GM12872 (cell line): ENCODE results near the gene SFMBT2.

Experiments used
- CTCF ChIP-seq: IDR thresholded peaks from 3 replicates; pipeline ENCODE4 v1.5.1; 2011; ENCODE audit warnings: low read depth, mild to moderate bottlenecking, low read length, moderate library complexity; ENCODE audit not compliant: insufficient read depth

The SFMBT2 gene

DNA sequence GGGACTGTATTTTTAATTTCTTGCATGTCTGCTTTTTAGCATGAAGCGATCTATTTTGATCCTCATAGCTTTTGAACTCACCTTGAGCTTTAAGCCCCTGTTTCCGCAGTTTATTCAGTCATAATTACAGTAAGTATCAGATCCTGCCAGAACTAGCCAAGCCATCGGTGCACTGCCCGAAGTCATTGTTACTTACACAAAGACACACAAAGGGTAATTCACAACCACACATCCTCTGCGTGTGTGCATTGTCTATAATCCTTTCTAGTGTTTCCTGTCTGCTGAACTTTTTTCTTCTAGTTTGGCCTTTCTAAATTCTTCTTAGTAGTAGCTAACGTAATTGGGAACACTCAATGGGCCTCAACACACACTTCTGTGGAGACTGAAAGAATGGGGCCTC lies 133.0 kb downstream of the SFMBT2 start:
- TF ChIP-seq CTCF = no peak

DNA sequence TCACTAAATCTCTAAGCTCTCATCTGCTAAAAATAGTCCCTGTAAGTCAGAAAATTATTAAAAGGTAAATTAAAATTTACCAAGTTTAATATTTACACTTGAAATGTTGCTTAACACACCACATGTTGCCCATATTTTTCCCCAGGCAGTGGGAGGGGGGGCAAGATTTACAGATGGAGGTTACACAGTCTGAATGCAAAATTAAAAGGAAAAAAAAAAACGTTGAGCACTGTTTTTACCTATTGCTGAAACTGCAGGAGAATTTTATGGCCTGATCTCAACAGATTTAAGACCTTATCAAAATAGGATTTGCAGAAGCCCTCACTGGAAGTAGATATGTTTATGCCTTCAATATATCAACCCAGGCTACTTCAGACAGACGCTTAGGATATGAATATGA lies 133.4 kb downstream of the SFMBT2 start:
- no peak for TF ChIP-seq CTCF

DNA sequence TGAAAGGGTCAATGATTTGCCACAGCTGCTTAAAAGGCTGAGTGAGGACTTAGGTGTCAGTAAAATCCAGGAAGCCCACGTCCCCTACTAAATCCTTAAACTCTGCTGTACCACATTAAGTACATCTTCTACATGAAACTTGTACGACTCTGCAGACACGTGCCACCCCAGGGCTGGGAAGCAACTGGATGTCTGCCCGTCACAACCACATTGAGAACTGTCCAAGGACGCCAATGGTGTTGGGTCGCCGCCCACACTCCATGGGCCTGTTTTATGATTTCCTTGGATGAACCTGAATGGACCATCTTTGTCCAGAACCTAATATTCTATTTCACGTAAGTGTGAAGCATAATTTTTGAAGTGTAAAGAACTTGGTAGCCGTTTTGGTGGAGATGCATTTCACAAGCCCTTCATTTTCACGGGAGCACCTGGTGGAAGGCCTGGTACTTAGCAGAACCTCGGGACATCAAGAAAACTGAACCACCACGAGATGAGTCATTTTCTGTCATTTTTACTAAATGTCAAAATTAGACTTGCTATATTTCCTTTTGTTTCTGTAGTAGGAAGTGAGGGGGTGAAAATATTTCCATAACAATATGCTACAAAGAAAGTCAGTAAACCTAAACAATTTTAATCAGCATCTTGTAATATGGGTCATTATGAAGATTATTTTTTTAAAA lies 134.9 kb downstream of the SFMBT2 start:
- TF ChIP-seq CTCF = no peak

DNA sequence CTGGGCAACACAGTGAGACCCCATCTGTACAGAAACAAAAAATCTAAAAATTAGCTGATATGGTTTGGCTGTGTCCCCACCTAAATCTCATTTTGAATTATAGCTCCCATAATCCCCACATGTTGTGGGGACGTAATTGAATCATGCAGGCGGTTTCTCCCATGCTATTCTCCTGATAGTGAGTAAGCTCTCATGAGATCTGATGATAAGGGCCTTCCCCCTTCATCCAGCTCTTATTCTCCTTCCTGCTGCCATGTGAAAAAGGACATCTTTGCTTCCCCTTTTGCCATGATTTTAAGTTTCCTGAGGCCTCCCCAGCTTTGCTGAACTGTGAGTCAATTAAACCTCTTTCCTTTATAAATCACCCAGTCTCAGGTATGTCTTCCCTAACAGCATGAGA lies 136.5 kb downstream of the SFMBT2 start:
- no peak for TF ChIP-seq CTCF

DNA sequence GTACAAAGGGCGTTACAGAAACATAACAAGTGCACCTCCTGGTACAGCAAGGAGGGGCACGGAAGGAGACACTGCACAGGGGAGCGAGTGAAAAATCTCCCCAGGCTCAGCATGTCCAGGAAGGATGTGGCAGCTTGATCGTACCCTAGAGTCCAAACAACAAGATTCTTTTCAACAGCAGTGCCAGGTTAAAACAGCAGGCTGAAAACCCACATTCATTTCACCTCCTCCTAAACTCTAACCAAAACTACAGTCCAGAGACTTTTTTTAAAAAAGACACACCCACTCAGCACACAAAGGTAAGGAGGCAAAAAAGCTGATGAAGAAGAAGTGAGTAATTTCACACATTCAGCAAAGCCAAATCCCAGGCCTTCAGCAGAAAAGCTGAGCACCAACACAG lies 138.8 kb downstream of the SFMBT2 start:
- no peak for TF ChIP-seq CTCF

GRCh38 chr10:7269988-7270387 lies 140.8 kb downstream of the SFMBT2 start:
- TF ChIP-seq CTCF = no peak

- no peak for TF ChIP-seq CTCF
Measured at GRCh38 chr10:7267142-7267541, 143.7 kb downstream of the SFMBT2 start.
